HG03520 (cell line): Measurements from ENCODE around the gene KCTD5.

Source experiments
- ATAC-seq: cut with Tn5 transposase; IDR thresholded peaks from one replicate; pipeline ENCODE4 v1.9.1; 2021; ENCODE audit warnings: mild to moderate bottlenecking, moderate library complexity; ENCODE audit not compliant: unreplicated experiment

KCTD5 gene

DNA sequence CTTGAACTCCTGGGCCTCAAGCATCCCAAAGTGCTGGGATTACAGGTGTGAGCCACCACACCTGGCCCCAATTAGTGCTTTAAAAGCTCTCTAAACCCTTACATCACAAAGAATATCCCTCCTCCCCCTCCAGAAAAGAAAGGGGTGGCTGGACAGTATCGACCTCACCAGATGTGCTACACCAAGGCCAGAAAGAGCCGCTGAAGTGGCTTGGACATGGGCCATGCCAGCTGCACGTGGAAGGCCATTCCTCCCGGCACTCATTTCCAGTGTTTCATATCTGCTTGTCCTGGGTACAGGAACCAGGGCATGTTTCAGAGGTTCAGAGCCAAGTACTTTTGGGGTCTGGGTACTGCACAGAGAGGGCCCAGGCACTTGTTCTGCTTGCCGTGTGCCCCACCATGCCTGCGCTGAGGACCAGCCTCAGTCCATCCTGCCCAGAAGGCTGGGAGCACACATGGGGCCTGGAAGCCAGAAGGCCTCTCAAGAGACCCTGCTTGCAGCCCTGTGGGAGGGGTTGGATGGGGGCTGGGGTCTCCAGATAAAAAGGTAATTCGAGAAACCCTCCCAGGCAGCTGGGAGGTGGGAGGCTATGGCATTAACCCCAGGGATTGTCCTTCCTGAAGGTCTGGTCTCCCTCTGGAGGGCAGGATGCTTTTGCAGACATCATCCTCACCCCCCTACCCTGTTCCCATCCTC, 66.6 kb downstream of the KCTD5 start:
- ATAC-seq = no peak

DNA sequence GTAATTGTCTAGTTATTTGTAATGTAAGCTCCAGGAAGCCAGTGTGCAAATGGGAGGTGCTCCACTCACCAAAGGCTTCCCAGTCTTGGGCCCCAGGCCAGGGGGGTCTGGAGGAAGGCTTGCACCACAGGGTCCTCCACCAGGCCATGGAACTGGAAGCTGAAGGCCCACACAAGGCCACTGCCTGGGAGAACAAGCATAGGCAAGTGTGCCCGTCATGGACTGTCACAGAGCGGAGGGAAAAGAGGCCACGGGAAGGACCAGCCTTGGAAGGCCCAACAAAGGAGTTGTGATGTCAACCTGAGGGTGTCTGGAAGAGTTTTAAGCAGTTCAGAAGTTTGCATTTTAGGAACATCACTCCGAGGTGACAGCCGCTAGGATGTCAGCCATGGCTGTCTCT, 67.2 kb downstream of the KCTD5 start:
- no peak for ATAC-seq

GRCh38 chr16:2749936-2750335, 67.6 kb downstream of the KCTD5 start:
- no peak for ATAC-seq

- ATAC-seq = peak; percentile 27
Measured at GRCh38 chr16:2751577-2752034, 69.3 kb downstream of the KCTD5 start.

DNA sequence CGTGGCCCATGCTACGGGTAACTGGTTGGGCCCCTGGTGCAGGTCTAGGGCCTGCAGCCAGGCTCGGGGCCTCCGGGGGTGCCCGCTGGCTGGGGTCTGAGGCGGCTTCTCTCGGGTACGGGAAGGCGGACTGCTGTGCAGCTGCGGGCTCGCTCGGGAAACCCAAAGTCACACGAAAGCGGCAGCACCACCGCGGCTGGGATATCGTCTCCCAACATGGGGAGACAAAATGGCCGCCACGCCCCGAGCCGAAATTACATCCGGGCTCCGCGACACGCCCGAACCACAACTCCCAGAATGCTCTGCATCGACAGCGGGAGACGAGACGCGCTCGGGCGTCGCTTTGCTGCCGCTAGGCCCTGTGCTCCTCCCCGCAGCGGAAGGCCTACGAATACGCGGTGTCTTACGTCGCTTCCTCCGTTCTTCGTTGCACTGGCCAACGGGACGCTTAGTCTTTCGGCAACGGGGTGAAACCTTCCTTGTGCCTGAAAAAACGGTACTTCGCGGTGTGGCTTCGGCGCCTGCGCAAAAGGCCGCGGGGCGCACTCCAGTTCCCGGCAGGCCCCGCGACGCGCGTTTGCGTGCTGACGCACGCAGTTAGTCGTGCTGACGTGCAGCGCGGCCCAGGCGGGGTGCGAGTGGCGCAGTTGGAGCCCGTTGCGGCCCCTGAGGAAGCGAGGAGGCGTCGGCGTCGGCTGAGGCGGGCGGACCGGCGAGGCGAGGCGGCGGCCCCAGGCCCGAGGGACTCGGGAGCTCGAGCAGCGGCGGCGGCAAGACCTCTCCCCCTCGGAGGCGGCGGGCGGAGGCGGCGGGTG, 69.9 kb downstream of the KCTD5 start, which contains the start of gene SRRM2:
TSS of gene SRRM2 (plus strand) at position 604 of the 815 bp plus-strand sequence. CDS start 3,727 bp downstream, outside the sequence.
- peak; percentile 78 for ATAC-seq

- peak; percentile 33 for ATAC-seq
Measured at GRCh38 chr16:2752850-2753732, 70.8 kb downstream of the KCTD5 start.

DNA sequence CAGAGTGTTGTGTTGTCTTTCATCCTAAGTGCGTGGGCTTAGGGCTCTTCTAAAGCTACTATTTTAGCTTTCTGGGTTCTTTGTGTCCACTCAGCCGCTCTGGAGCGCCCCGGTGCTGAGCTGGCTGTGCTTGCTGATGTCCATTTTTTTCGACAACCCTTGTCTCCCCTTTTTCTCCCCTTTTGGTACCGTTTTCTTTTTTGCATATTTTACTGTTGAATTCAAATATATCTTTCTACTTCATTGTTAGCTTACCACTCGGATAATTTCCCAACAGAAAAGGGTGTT, 71.4 kb downstream of the KCTD5 start:
- no peak for ATAC-seq

- ATAC-seq = no peak
Measured at GRCh38 chr16:2755158-2755557, 72.8 kb downstream of the KCTD5 start.

DNA sequence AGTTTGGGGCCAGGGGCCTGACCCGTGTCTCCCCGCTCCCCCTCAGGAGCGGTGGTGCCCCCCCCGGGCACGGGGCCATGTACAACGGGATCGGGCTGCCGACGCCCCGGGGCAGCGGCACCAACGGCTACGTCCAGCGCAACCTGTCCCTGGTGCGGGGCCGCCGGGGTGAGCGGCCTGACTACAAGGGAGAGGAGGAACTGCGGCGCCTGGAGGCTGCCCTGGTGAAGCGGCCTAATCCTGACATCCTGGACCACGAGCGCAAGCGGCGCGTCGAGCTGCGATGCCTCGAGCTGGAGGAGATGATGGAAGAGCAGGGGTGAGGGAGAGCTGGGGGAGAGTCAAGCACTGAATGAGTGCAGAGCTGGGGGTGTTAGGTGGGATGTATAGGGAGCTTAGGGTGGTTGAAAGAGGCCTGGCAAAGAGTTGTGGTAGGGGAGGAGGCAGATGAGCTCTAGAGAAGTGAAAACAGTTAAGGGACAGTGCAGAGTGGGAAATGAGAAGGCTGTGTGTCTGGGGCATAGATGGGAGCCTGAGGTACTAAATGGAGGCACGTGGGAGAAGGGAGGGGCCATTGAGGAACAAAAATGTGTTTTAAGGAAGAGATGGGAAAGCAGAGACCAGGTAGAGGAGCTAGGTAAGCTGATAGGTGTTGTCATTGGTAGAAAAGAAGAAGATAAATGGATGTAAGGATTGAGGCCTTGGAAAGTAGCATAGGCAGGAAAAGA, 74.1 kb downstream of the KCTD5 start:
- ATAC-seq = no peak

GRCh38 chr16:2757344-2757743, 75.0 kb downstream of the KCTD5 start:
- no peak for ATAC-seq
